ENCODE data around the gene COTL1.

The COTL1 gene

DNA sequence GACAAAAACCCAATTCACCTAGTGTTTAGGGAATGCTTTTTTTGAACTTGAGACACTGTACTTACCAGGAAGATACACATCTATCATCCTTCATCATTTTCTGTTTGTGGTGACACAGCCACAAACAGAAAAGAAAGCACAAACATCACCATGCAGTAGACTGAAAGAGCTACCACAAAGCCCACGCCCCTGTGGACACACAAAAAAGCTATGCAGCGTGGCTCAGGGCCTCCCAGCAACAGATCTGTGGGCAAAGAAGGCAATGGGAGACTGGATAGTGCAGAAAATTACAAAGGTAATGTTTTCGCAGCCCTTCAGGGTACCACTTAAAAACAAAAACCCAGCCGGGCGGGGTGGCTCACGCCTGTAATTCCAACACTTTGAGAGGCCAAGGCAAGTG, 9.6 kb downstream of the COTL1 start:
- Histone ChIP-seq H3K4me3 (ENCODE audit: low read depth in 1 of 5, low read length in 5 of 5) (no peak overlapping the region), H3K9ac (ENCODE audit: low read length in 5 of 5) (no peak overlapping the region), H3K9me3 (ENCODE audit: control insufficient read depth in 5 of 5, low read length in 5 of 5) (peaks cover 0 to 6% (median 3%) of the 10 kb centered on the region in 5 donors), H3K27me3 (ENCODE audit: control insufficient read depth in 5 of 5, insufficient read depth in 4 of 5, low read length in 5 of 5) (no peaks in the 10 kb centered on the region), H3K36me3 (ENCODE audit: control insufficient read depth in 5 of 5, insufficient read depth in 5 of 5, low read length in 5 of 5) (peaks cover 0 to 2% (median 0%) of the 10 kb centered on the region in 5 donors), H3K4me1 (ENCODE audit: control insufficient read depth in 5 of 5, insufficient read depth in 5 of 5, low read length in 5 of 5) (peaks cover 3 to 29% (median 27%) of the 10 kb centered on the region in 5 donors), H3K27ac (ENCODE audit: low read depth, low read length) (no peak overlapping the region)

DNA sequence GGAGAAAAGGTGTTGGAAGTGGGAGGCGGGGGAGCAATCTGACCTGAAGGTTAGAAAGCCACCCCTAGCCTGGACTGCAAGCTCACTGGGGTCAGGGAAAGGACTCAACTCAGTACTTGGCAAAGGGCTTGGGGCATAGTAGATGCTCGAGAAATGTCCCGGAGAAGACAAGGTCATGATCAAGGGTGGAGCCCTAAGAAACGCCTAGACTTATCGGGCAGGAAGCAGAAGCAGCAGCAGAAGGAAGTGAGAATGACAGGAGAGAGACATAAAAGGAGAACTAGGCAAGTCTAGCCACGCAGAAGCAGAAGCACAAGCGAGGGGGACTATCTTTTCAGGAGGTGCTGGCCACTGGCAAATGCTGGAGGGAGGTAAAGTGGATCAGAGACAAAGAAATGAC, 10.2 kb downstream of the COTL1 start:
- H3K27me3 ChIP-seq (ENCODE audit: control insufficient read depth in 5 of 5, insufficient read depth in 4 of 5, low read length in 5 of 5) = no peaks in the 10 kb centered on the region
- H3K4me3 ChIP-seq (ENCODE audit: low read depth in 1 of 5, low read length in 5 of 5) = no peak overlapping the region
- H3K4me1 ChIP-seq (ENCODE audit: control insufficient read depth in 5 of 5, insufficient read depth in 5 of 5, low read length in 5 of 5) = peaks cover 5 to 34% (median 33%) of the 10 kb centered on the region in 5 donors
- H3K27ac ChIP-seq (ENCODE audit: low read depth, low read length) = no peak overlapping the region
- H3K9me3 ChIP-seq (ENCODE audit: control insufficient read depth in 5 of 5, low read length in 5 of 5) = peaks cover 0 to 6% (median 3%) of the 10 kb centered on the region in 5 donors
- no peak overlapping the region for H3K9ac ChIP-seq (ENCODE audit: low read length in 5 of 5)
- peaks cover 0 to 2% (median 0%) of the 10 kb centered on the region in 5 donors for H3K36me3 ChIP-seq (ENCODE audit: control insufficient read depth in 5 of 5, insufficient read depth in 5 of 5, low read length in 5 of 5)

DNA sequence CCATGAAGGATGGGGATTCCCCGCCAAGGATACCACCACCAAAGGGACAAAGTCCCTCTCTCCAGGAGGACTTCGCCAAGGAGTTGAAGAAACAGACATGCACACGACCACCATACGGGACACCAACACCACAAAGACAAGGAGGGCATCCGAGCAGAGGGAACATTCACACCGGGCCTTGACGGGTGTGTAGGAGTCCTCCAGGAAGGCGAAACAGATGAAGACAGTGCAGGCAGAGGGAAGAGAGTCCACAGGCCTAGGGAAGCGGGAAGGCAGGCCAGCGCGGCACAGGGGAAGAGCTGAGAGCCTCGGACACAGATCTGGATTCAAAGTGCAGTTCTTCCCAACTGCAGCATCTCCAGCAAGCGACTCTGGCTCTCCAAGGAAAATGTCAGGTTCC, 10.8 kb downstream of the COTL1 start:
- H3K27me3 ChIP-seq (ENCODE audit: control insufficient read depth in 5 of 5, insufficient read depth in 4 of 5, low read length in 5 of 5) = no peaks in the 10 kb centered on the region
- no peak overlapping the region for H3K27ac ChIP-seq (ENCODE audit: low read depth, low read length)
- H3K4me1 ChIP-seq (ENCODE audit: control insufficient read depth in 5 of 5, insufficient read depth in 5 of 5, low read length in 5 of 5) = peaks cover 5 to 39% (median 36%) of the 10 kb centered on the region in 5 donors
- H3K36me3 ChIP-seq (ENCODE audit: control insufficient read depth in 5 of 5, insufficient read depth in 5 of 5, low read length in 5 of 5) = peaks cover 0 to 2% (median 0%) of the 10 kb centered on the region in 5 donors
- H3K4me3 ChIP-seq (ENCODE audit: low read depth in 1 of 5, low read length in 5 of 5) = peak overlapping the region in 1 of 5 donors; percentile 5
- H3K9me3 ChIP-seq (ENCODE audit: control insufficient read depth in 5 of 5, low read length in 5 of 5) = peaks cover 0 to 6% (median 3%) of the 10 kb centered on the region in 5 donors
- H3K9ac ChIP-seq (ENCODE audit: low read length in 5 of 5) = no peak overlapping the region

DNA sequence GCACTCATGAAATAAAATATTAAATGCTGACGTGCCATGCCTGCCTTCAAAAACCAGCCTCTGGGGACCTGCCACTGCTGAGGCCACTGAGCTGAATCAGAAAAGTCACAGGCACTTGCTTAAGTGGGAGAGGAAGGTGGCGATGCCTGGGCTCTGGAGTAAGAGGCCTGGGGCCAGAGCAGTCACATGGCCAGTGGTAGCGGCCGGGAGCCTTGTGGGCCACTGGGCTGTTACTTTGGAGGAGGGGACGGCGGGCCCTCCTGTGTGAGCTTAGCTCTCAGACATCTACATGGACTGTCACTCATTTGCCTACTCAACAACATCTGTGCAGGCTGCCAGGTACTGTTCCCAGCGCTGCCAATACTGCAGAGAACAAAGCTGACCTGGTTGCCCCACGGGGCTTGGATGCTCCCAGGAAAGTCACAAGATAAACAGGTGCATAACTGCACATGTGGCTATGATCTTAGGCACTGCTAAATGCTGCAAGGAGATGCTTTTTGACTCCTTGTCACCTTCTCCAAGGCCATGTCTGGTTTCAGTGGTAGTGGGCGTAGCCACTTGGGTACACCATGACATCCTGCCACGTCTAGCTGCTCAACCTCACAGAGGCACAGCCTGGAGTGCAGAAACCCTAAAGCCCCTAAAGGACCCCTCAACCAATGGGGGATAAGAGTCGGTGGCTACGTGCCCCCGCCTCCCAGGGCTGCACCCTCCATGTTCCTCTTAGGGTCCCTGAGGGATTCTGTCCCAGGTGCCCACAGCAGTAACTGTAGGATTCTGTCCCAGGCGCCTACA, 11.6 kb downstream of the COTL1 start:
- H3K27ac ChIP-seq (ENCODE audit: low read depth, low read length) = no peak overlapping the region
- no peak overlapping the region for H3K9ac ChIP-seq (ENCODE audit: low read length in 5 of 5)
- H3K4me1 ChIP-seq (ENCODE audit: control insufficient read depth in 5 of 5, insufficient read depth in 5 of 5, low read length in 5 of 5) = peaks cover 5 to 43% (median 33%) of the 10 kb centered on the region in 5 donors

DNA sequence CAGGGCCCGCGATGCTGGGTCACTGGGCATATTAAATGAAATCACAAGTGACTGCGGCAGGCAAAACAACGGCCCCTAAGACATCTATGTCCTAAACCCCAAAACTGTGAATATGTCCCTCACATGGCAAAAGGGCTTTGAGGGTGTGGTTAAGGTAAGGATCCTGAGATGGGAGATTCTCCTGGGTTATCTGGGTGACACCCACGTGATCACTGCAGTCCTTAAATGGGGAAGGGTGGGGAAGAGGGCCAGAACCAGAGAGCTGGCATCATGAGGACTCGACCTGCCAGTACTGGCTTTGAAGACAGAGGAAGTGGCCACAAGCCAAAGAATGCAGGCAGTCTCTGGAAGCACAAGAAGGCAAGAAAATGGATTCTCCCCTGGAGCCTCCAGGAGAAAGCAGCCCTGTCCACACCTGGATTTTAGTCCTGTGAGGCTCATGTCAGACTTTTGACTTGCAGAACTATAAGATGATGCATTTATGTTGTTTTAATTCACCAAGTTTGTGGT, 12.5 kb downstream of the COTL1 start:
- H3K27me3 ChIP-seq (ENCODE audit: control insufficient read depth in 5 of 5, insufficient read depth in 4 of 5, low read length in 5 of 5) = no peaks in the 10 kb centered on the region
- no peak overlapping the region for H3K4me3 ChIP-seq (ENCODE audit: low read depth in 1 of 5, low read length in 5 of 5)
- no peak overlapping the region for H3K27ac ChIP-seq (ENCODE audit: low read depth, low read length)
- H3K9me3 ChIP-seq (ENCODE audit: control insufficient read depth in 5 of 5, low read length in 5 of 5) = peaks cover 0 to 6% (median 3%) of the 10 kb centered on the region in 5 donors
- peaks cover 0 to 2% (median 0%) of the 10 kb centered on the region in 5 donors for H3K36me3 ChIP-seq (ENCODE audit: control insufficient read depth in 5 of 5, insufficient read depth in 5 of 5, low read length in 5 of 5)
- H3K4me1 ChIP-seq (ENCODE audit: control insufficient read depth in 5 of 5, insufficient read depth in 5 of 5, low read length in 5 of 5) = peaks cover 4 to 46% (median 38%) of the 10 kb centered on the region in 5 donors
- H3K9ac ChIP-seq (ENCODE audit: low read length in 5 of 5) = no peak overlapping the region

More for the DNA sequence above, 11.6 kb downstream of the COTL1 start:
- Histone ChIP-seq H3K27me3 (ENCODE audit: control insufficient read depth in 5 of 5, insufficient read depth in 4 of 5, low read length in 5 of 5) (no peaks in the 10 kb centered on the region), H3K9me3 (ENCODE audit: control insufficient read depth in 5 of 5, low read length in 5 of 5) (peaks cover 0 to 6% (median 3%) of the 10 kb centered on the region in 5 donors), H3K36me3 (ENCODE audit: control insufficient read depth in 5 of 5, insufficient read depth in 5 of 5, low read length in 5 of 5) (peaks cover 0 to 2% (median 0%) of the 10 kb centered on the region in 5 donors), H3K4me3 (ENCODE audit: low read depth in 1 of 5, low read length in 5 of 5) (no peak overlapping the region)

DNA sequence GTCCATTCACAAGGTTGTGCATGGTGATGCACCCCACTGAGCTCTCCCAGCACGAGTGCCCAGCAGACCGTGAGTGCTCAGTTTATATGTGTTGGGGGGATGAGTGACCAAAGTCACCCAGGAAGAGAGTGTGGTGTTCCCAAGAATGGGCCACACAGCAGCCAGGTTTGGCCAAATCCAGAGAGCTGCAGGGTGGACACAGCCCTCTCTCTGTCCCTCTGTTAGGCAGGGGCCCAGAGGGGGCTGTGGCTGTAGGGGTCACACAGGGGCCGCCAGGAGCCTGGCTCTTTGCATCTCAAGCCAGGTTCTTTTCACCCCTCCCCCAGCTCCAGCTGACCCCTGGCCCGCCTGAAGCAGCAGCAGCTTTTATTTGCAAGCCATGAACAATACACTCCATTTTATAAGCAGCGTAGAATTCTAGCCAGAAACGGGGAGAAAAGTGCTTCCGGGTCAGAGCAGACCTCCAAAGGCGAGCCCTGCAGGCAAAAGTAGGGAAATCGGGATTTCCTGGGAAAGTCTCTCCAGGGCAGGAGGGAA, 13.3 kb downstream of the COTL1 start:
- Histone ChIP-seq H3K9me3 (ENCODE audit: control insufficient read depth in 5 of 5, low read length in 5 of 5) (peaks cover 0 to 6% (median 3%) of the 10 kb centered on the region in 5 donors), H3K4me3 (ENCODE audit: low read depth in 1 of 5, low read length in 5 of 5) (no peak overlapping the region), H3K27me3 (ENCODE audit: control insufficient read depth in 5 of 5, insufficient read depth in 4 of 5, low read length in 5 of 5) (no peaks in the 10 kb centered on the region), H3K27ac (ENCODE audit: low read depth, low read length) (no peak overlapping the region), H3K9ac (ENCODE audit: low read length in 5 of 5) (no peak overlapping the region), H3K36me3 (ENCODE audit: control insufficient read depth in 5 of 5, insufficient read depth in 5 of 5, low read length in 5 of 5) (peaks cover 0 to 2% (median 0%) of the 10 kb centered on the region in 5 donors), H3K4me1 (ENCODE audit: control insufficient read depth in 5 of 5, insufficient read depth in 5 of 5, low read length in 5 of 5) (peaks cover 5 to 55% (median 45%) of the 10 kb centered on the region in 5 donors)

DNA sequence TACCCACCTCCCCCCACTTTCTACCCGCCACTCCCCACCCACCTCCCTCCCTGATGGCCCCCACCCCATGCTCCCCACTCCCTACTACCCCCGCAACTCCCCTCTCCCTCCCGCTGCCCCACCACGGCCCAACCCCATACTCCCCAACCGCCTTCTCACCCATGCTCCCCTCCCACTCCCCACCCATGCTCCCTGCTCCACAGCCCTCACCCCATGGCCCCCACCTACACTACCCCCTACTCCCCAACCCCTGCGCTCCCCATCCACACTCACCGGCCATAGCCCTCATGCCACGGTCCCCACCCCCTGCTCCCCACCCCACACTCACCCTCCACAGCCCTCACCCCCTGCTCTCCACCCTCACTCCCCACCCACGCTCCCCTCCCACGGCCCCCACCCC, 13.9 kb downstream of the COTL1 start:
- peaks cover 6 to 61% (median 51%) of the 10 kb centered on the region in 5 donors for H3K4me1 ChIP-seq (ENCODE audit: control insufficient read depth in 5 of 5, insufficient read depth in 5 of 5, low read length in 5 of 5)
- H3K9me3 ChIP-seq (ENCODE audit: control insufficient read depth in 5 of 5, low read length in 5 of 5) = peaks cover 0 to 6% (median 3%) of the 10 kb centered on the region in 5 donors
- peak overlapping the region; percentile 8 for H3K27ac ChIP-seq (ENCODE audit: low read depth, low read length)
- H3K27me3 ChIP-seq (ENCODE audit: control insufficient read depth in 5 of 5, insufficient read depth in 4 of 5, low read length in 5 of 5) = no peaks in the 10 kb centered on the region
- H3K9ac ChIP-seq (ENCODE audit: low read length in 5 of 5) = no peak overlapping the region
- peaks cover 0 to 2% (median 0%) of the 10 kb centered on the region in 5 donors for H3K36me3 ChIP-seq (ENCODE audit: control insufficient read depth in 5 of 5, insufficient read depth in 5 of 5, low read length in 5 of 5)
- H3K4me3 ChIP-seq (ENCODE audit: low read depth in 1 of 5, low read length in 5 of 5) = no peak overlapping the region

DNA sequence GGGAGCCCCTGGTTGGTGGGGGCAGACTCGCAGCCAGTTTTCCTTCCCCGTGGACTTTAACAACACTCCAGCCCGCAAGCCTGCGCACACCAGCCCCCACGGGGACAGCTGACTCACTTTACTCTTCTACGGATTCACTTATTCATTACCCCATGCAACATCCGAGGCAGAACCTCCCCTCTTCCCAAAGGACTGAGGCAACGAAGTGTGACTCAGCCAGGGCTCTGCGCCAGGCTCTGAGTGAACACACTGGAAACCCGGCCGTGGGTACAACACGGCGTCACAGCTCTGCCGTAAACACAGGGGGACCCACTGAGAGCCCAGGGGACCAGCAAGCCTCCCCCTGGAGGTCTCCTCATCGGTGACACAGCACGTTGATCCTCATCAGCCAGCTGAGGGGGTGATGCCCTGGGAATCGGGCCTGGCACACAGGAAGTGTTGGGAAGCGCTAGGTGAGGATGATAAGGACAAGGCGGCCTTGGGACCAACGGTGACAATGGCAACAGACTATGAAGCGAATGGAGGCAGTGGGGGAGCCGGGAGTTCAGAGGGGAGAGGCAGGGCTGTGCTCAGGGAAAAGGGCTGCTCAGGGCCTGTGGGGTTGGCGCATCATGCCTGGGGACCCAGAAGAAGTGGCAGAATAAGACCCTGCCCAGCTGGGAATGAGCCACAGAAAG, 14.6 kb downstream of the COTL1 start:
- peaks cover 6 to 60% (median 52%) of the 10 kb centered on the region in 5 donors for H3K4me1 ChIP-seq (ENCODE audit: control insufficient read depth in 5 of 5, insufficient read depth in 5 of 5, low read length in 5 of 5)

DNA sequence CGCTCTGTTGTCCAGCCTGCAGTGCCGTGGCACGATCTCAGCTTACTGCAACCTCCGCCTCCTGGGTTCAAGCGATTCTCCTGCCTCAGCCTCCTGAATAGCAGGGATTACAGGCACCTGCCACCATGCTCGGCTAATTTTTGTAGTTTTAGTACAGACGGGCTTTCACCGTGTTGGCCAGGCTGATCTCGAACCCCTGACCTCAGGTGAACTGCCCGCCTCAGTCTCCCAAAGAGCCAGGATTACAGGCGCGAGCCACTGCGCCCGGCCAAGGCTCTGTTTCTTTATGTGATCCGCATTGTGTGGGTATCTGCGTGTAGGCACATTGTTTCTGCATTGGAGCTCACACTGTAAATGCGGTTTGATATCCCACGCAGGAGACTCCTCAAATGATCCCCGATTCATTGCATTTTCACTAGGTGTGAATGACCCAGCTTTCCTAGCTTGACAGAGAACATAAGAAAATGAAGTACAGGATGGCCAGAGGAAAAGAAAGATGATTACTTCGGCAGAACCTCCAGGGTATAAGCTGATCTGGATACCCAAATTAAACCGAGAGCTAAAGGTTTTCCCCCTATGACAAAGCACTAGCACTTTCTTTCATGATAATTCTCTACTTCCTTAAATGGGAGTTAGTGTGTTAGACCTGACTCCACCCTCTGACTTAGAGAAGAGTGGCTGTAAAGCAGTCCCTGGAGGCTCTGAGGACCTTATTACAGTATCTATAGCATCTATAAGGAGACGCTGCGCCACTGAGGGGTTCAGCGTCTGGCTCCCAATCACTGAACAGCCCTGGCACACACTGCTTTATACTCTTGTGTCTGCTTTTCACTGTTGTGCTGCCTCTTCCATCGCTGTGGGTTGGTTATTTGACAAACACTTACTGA, 17.3 kb downstream of the COTL1 start:
- Histone ChIP-seq H3K9ac (ENCODE audit: low read length in 5 of 5) (peak overlapping the region; percentile 10 to 39 (median 24)), H3K9me3 (ENCODE audit: control insufficient read depth in 5 of 5, low read length in 5 of 5) (peaks cover 0 to 4% (median 2%) of the 10 kb centered on the region in 5 donors), H3K4me1 (ENCODE audit: control insufficient read depth in 5 of 5, insufficient read depth in 5 of 5, low read length in 5 of 5) (peaks cover 6 to 63% (median 58%) of the 10 kb centered on the region in 5 donors), H3K4me3 (ENCODE audit: low read depth in 1 of 5, low read length in 5 of 5) (no peak overlapping the region), H3K27ac (ENCODE audit: low read depth, low read length) (peak overlapping the region; percentile 51), H3K36me3 (ENCODE audit: control insufficient read depth in 5 of 5, insufficient read depth in 5 of 5, low read length in 5 of 5) (no peaks in the 10 kb centered on the region), H3K27me3 (ENCODE audit: control insufficient read depth in 5 of 5, insufficient read depth in 4 of 5, low read length in 5 of 5) (no peaks in the 10 kb centered on the region)

More for the DNA sequence above, 14.6 kb downstream of the COTL1 start:
- Histone ChIP-seq H3K9ac (ENCODE audit: low read length in 5 of 5) (peak overlapping the region in 2 of 5 donors; percentile 48 to 58), H3K9me3 (ENCODE audit: control insufficient read depth in 5 of 5, low read length in 5 of 5) (peaks cover 0 to 6% (median 3%) of the 10 kb centered on the region in 5 donors), H3K27ac (ENCODE audit: low read depth, low read length) (peak overlapping the region; percentile 8), H3K36me3 (ENCODE audit: control insufficient read depth in 5 of 5, insufficient read depth in 5 of 5, low read length in 5 of 5) (peaks cover 0 to 2% (median 0%) of the 10 kb centered on the region in 5 donors), H3K27me3 (ENCODE audit: control insufficient read depth in 5 of 5, insufficient read depth in 4 of 5, low read length in 5 of 5) (no peaks in the 10 kb centered on the region), H3K4me3 (ENCODE audit: low read depth in 1 of 5, low read length in 5 of 5) (peak overlapping the region in 1 of 5 donors; percentile 45)
